ENCODE results near the gene KRTAP5-1. TPM values are rescaled to one million over a fixed set of nuclear protein-coding genes. Genes with fewer than 3 reads are reported as not detected.

Gene KRTAP5-1
- total RNA-seq, 2 experiments from 2014 or later: not detected

DNA sequence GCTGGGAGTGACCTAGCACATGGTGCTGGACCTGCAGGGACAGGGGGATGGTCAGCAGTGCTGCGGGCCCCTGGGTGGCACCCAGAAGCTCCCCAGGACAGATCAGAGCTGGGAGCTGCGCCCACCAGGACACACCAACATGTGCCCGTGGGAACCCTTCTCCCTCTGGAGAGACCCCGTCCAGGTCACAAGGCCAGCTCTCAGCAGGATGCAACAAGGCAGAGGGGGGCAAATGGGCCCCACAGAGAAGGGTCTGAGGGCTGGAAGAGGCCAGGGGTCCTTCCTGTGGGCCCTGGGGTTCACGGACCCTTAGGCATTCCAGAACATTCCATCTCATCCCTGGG is 19.2 kb downstream of the KRTAP5-1 start:
- Histone ChIP-seq H3K27ac (ENCODE audit: low read depth, low read length, poor library complexity, severe bottlenecking) (no peak overlapping the region), H2AFZ (ENCODE audit: low read length) (no peak overlapping the region), H3K4me3 (ENCODE audit: low read depth, low read length, poor library complexity, severe bottlenecking) (no peak overlapping the region), H3K9me3 (ENCODE audit: low read length) (no peaks in the 10 kb centered on the region), H3K9me2 (ENCODE audit: insufficient read depth, low read length) (no peaks in the 10 kb centered on the region), H3K4me1 (ENCODE audit: insufficient read depth, low read length, poor library complexity, severe bottlenecking) (no peaks in the 10 kb centered on the region), H3K36me3 (ENCODE audit: insufficient read depth, low read length) (no peaks in the 10 kb centered on the region), H3K79me2 (ENCODE audit: insufficient read depth, low read depth, low read length) (no peaks in the 10 kb centered on the region), H4K20me1 (ENCODE audit: insufficient read depth, low read length) (no peaks in the 10 kb centered on the region), H3K4me2 (ENCODE audit: low read length) (no peak overlapping the region)
- ChIA-PET CTCF (ENCODE audit: unreplicated experiment) (no interaction called here), POLR2A (no interaction called here)
- DNase-seq (ENCODE audit: low spot score): no peak
- BruUV-seq (replicated peaks): no TSS peak
- TF ChIP-seq EZH2phosphoT487 (IDR thresholded peaks at IDR 0.05; ENCODE audit: borderline replicate concordance, low read depth, low read length) (no peak), CTCF (conservative IDR thresholded peaks at IDR 0.05; ENCODE audit: low read length) (no peak)
- intact Hi-C loops (cut with micrococcal nuclease; ENCODE audit: unreplicated experiment): no loop called here

- no peak for DNase-seq (ENCODE audit: low spot score)
- intact Hi-C loops (cut with micrococcal nuclease; ENCODE audit: unreplicated experiment): no loop called here
- no peak overlapping the region for H3K27ac ChIP-seq (ENCODE audit: low read depth, low read length, poor library complexity, severe bottlenecking)
- no peaks in the 10 kb centered on the region for H3K79me2 ChIP-seq (ENCODE audit: insufficient read depth, low read depth, low read length)
- H3K4me3 ChIP-seq (ENCODE audit: low read depth, low read length, poor library complexity, severe bottlenecking): no peak overlapping the region
- no peaks in the 10 kb centered on the region for H3K9me2 ChIP-seq (ENCODE audit: insufficient read depth, low read length)
- TF ChIP-seq CTCF (conservative IDR thresholded peaks at IDR 0.05; ENCODE audit: low read length): no peak
- no peak for TF ChIP-seq EZH2phosphoT487 (IDR thresholded peaks at IDR 0.05; ENCODE audit: borderline replicate concordance, low read depth, low read length)
- H4K20me1 ChIP-seq (ENCODE audit: insufficient read depth, low read length): no peaks in the 10 kb centered on the region
- CTCF ChIA-PET (ENCODE audit: unreplicated experiment): no interaction called here
- POLR2A ChIA-PET: interaction anchor here (0.7 kb wide), 1 partner anchor 302 kb away, joined by 5 read pairs; no protein-coding TSS in a partner anchor
- no peaks in the 10 kb centered on the region for H3K36me3 ChIP-seq (ENCODE audit: insufficient read depth, low read length)
- BruUV-seq (replicated peaks): no TSS peak
- H2AFZ ChIP-seq (ENCODE audit: low read length): no peak overlapping the region
- no peak overlapping the region for H3K4me2 ChIP-seq (ENCODE audit: low read length)
- H3K4me1 ChIP-seq (ENCODE audit: insufficient read depth, low read length, poor library complexity, severe bottlenecking): no peaks in the 10 kb centered on the region
- H3K9me3 ChIP-seq (ENCODE audit: low read length): no peaks in the 10 kb centered on the region
Measured at GRCh38 chr11:1565173-1565903, 19.7 kb downstream of the KRTAP5-1 start.

DNA sequence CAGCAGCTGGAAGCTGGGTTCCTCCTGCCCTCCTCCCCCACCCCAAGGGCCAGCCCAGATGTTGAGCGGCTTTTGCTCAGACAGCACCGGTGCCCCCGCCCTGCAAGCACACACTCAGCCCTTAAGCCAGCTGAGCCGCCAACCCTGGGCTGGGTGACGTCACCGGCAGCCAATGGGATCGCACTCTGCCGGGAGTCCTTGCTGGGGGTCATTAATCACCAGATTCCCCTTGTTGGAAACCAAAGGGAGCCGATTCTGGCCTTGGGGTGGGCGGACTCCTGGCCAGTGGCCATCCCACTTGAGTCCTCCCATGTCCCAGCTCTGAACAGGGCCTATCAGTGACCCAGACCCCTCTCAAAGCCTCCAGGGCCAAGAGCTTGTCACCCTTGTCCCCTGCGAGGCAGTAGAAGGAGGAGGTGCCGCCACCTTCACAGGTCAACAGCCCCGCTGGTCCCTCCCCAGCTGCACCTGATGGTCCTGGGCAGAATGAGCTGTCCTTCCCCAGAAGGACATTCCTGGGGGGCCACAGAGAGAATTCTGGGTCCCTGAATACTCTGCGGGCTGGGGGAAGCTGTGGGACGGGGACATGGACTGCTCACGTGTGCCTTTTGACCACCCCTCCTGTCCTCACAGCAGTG is 20.4 kb downstream of the KRTAP5-1 start:
- H3K4me1 ChIP-seq (ENCODE audit: insufficient read depth, low read length, poor library complexity, severe bottlenecking): no peaks in the 10 kb centered on the region
- no peaks in the 10 kb centered on the region for H3K9me3 ChIP-seq (ENCODE audit: low read length)
- no peak for TF ChIP-seq EZH2phosphoT487 (IDR thresholded peaks at IDR 0.05; ENCODE audit: borderline replicate concordance, low read depth, low read length)
- no peak for TF ChIP-seq CTCF (conservative IDR thresholded peaks at IDR 0.05; ENCODE audit: low read length)
- CTCF ChIA-PET (ENCODE audit: unreplicated experiment): interaction anchor here (1.4 kb wide), 1 partner anchor 9 kb away, joined by 3 read pairs; no protein-coding TSS in a partner anchor
- peak; percentile 16 for DNase-seq (ENCODE audit: low spot score)
- no peak overlapping the region for H3K4me3 ChIP-seq (ENCODE audit: low read depth, low read length, poor library complexity, severe bottlenecking)
- no peaks in the 10 kb centered on the region for H3K36me3 ChIP-seq (ENCODE audit: insufficient read depth, low read length)
- H3K9me2 ChIP-seq (ENCODE audit: insufficient read depth, low read length): no peaks in the 10 kb centered on the region
- no peaks in the 10 kb centered on the region for H4K20me1 ChIP-seq (ENCODE audit: insufficient read depth, low read length)
- H3K4me2 ChIP-seq (ENCODE audit: low read length): no peak overlapping the region
- H2AFZ ChIP-seq (ENCODE audit: low read length): no peak overlapping the region
- H3K27ac ChIP-seq (ENCODE audit: low read depth, low read length, poor library complexity, severe bottlenecking): no peak overlapping the region
- intact Hi-C loops (cut with micrococcal nuclease; ENCODE audit: unreplicated experiment): no loop called here
- no peaks in the 10 kb centered on the region for H3K79me2 ChIP-seq (ENCODE audit: insufficient read depth, low read depth, low read length)
- no TSS peak for BruUV-seq (replicated peaks)
- POLR2A ChIA-PET: interaction anchor here (0.7 kb wide), 2 partner anchors 214 to 301 kb away, joined by 3 to 5 read pairs; no protein-coding TSS in a partner anchor

Measured in OCI-LY7 (cell line).